Omental fat pad (tissue), 4 donors: Measurements from ENCODE around the gene SLC25A47. TPM values are rescaled to one million over a fixed set of nuclear protein-coding genes. Genes with fewer than 3 reads are reported as not detected.
"Not testable (repeated sequence)": the region's sequence is repeated elsewhere in the genome, so short reads cannot be mapped to it uniquely, and the experiment has no call there.

ENCODE experiments used
- ATAC-seq: fragments of 150-250 bp; one replicate; pipeline ENCODE4 v1.9.1; 2016; ENCODE audit warnings: mild to moderate bottlenecking, moderate library complexity; ENCODE audit not compliant: low FRiP score
- DNase-seq: peaks from one replicate; pipeline ENCODE4 v3.0.0-alpha.2; 2019; ENCODE audit warnings: low spot score
- CTCF ChIP-seq, 3 donors: fragments of 450-650 bp; IDR thresholded peaks; one replicate each; pipeline ENCODE4 v1.5.1; 2016 to 2017; ENCODE audit warnings: antibody characterized with exemption in 3 of 3, mild to moderate bottlenecking in 3 of 3, moderate library complexity in 2 of 3
- total RNA-seq, 4 donors: library from RNA; depleted of rRNA; stranded (reverse); fragments of >200 nt; gene quantifications; one replicate each; pipeline ENCODE4 v1.1.0, GENCODE V29; 2016

Gene SLC25A47
- total RNA-seq, 4 donors from 2014 or later, result 0.37 TPM; not detected in 3

GRCh38 chr14:100281286-100282082 lies 41.7 kb upstream of the SLC25A47 start:
- ATAC-seq (no peak), DNase-seq (no peak)
- no peak for TF ChIP-seq CTCF (IDR thresholded peaks at IDR 0.05)

GRCh38 chr14:100282083-100282350 lies 41.1 kb upstream of the SLC25A47 start:
- DNase-seq (no peak), ATAC-seq (no peak)
- TF ChIP-seq CTCF (IDR thresholded peaks at IDR 0.05), result no peak

GRCh38 chr14:100282766-100283419 lies 40.2 kb upstream of the SLC25A47 start:
- ATAC-seq (no peak), DNase-seq (no peak)
- TF ChIP-seq CTCF (IDR thresholded peaks at IDR 0.05), result no peak

- DNase-seq, ATAC-seq: not testable (repeated sequence)
Measured at GRCh38 chr14:100283436-100283835, 39.7 kb upstream of the SLC25A47 start.

- ATAC-seq, result no peak
- no peak for DNase-seq
- no peak for TF ChIP-seq CTCF (IDR thresholded peaks at IDR 0.05)
Measured at GRCh38 chr14:100283984-100284881, 38.9 kb upstream of the SLC25A47 start.

- DNase-seq, result no peak
- peak in 2 of 3 donors; percentile 50 to 88 for TF ChIP-seq CTCF (IDR thresholded peaks at IDR 0.05)
- ATAC-seq, result peak; percentile 90
Measured at GRCh38 chr14:100285021-100285912, 37.9 kb upstream of the SLC25A47 start.
